ENCODE results near the gene SLC48A1. TPM values are rescaled to one million over a fixed set of nuclear protein-coding genes. Genes with fewer than 3 reads are reported as not detected.

Gene SLC48A1
- total and polyA plus RNA-seq, 5 donors from 2014 or later: 4.9 to 12.7 (median 8.4) TPM

Other genes starting within 250 kb of the SLC48A1 start
- 34.5 TPM for gene RPAP3, start 67.2 kb upstream of the SLC48A1 start, total RNA-seq
- 10 to 100 TPM; 31.5 to 40.2 (median 32.8) TPM for gene RPAP3, start 67.2 kb upstream of the SLC48A1 start, polyA plus RNA-seq
- gene ENDOU, start 47.7 kb upstream of the SLC48A1 start, total RNA-seq: not detected
- under 1 TPM in 1 of 4 donors, not detected in 3; 0.45 TPM for gene ENDOU, start 47.7 kb upstream of the SLC48A1 start, polyA plus RNA-seq
- 0.79 TPM for gene RAPGEF3, start 14.4 kb upstream of the SLC48A1 start, total RNA-seq
- gene RAPGEF3, start 14.4 kb upstream of the SLC48A1 start, polyA plus RNA-seq: under 1 TPM in 2 of 4 donors, not detected in 2; 0.10 to 0.14 TPM
- gene HDAC7, start 46.7 kb downstream of the SLC48A1 start, total RNA-seq: 163 TPM
- gene HDAC7, start 46.7 kb downstream of the SLC48A1 start, polyA plus RNA-seq: 10 to 100 TPM; 14.0 to 15.4 (median 15.3) TPM
- gene VDR, start 131.8 kb downstream of the SLC48A1 start, total RNA-seq: 2.9 TPM
- 1 to 10 TPM; 1.6 to 4.5 (median 2.5) TPM for gene VDR, start 131.8 kb downstream of the SLC48A1 start, polyA plus RNA-seq
- 26.4 TPM for gene TMEM106C, start 190.4 kb downstream of the SLC48A1 start, total RNA-seq
- 10 to 100 TPM; 54.1 to 74.8 (median 68.8) TPM for gene TMEM106C, start 190.4 kb downstream of the SLC48A1 start, polyA plus RNA-seq
- gene COL2A1, start 231.2 kb downstream of the SLC48A1 start, total RNA-seq: not detected
- not detected for gene COL2A1, start 231.2 kb downstream of the SLC48A1 start, polyA plus RNA-seq

All from CD4-positive, CD25-positive, alpha-beta regulatory T cell (primary cell).